ENCODE measurements around the gene CACFD1.
"Not testable (repeated sequence)": the region's sequence is repeated elsewhere in the genome, so short reads cannot be mapped to it uniquely, and the experiment has no call there.

CACFD1 gene

DNA sequence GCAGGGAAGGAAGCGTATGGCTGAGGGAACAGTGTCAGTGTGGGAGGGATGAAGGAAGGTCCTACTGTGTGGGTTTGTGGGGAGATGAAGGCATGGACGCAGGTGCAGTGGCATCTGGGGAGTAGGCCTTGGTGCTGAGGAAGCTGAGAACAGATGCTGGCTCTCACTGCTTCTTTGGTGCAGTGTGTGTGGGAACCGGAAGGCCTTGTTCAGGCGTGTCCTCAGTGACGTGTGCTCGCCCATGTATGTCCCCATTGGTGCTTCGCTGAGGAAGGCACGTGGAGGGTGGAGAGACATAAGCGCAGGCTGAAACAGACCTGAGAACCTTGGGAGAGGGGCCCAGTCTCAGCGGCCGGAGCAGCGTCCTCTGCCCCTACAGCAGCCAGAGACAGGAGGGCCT is 18.9 kb upstream of the CACFD1 start:
- no peak for DNase-seq (ENCODE audit: low read depth, low spot score)

DNA sequence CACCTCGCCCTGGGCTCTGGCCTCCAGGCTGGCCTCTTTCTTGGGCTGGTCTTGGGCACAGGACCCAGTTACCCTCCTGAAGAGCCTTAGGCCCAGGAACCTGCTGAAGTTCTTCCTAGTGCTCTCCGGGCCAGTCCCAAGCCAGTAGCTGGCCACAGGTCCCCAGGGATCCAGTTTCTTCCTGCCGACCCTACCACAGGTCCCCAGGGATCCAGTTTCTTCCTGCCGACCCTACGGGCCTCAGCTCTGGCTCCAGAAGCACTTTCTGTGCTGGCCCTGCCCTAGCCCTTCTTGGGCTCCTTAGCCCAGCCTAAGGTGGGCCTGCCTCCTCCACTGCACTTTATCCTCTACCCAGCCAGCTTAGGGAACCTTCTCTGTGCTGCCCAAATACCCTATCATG is 18.2 kb upstream of the CACFD1 start:
- DNase-seq (ENCODE audit: low read depth, low spot score): no peak

DNA sequence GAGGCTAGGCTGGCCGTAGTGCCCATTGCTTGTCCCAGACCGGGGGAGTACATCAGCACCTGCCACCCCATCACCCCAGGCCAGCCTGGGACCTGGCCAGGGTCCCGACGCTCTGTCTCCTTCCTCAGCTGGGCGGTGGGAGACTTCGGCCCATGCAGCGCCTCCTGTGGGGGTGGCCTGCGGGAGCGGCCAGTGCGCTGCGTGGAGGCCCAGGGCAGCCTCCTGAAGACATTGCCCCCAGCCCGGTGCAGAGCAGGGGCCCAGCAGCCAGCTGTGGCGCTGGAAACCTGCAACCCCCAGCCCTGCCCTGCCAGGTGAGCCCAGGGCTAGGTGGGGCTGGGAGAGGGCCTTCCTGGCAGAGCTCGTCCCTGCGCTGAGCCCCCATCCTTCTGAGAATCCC is 16.5 kb upstream of the CACFD1 start:
- DNase-seq (ENCODE audit: low read depth, low spot score): no peak

DNA sequence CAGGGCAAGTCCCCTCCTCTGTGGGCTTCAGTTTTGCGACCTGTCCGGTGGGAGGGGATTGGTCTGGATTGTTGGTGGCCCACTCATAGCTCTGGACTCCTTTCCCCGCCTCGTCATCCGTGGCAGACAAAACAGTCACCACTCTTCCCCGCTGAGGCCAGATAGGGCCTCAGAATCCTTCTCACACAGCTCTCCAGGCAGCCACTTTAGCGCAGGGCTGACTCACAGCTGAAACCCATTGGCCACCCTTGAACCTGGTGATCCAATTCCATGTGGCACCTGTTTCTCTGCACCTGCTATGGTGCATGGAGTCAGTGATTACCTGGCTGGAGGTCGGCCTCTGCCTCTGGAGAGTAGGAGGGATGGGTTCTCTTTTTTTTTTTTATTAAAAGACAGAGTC is 15.8 kb upstream of the CACFD1 start:
- no peak for DNase-seq (ENCODE audit: low read depth, low spot score)

DNA sequence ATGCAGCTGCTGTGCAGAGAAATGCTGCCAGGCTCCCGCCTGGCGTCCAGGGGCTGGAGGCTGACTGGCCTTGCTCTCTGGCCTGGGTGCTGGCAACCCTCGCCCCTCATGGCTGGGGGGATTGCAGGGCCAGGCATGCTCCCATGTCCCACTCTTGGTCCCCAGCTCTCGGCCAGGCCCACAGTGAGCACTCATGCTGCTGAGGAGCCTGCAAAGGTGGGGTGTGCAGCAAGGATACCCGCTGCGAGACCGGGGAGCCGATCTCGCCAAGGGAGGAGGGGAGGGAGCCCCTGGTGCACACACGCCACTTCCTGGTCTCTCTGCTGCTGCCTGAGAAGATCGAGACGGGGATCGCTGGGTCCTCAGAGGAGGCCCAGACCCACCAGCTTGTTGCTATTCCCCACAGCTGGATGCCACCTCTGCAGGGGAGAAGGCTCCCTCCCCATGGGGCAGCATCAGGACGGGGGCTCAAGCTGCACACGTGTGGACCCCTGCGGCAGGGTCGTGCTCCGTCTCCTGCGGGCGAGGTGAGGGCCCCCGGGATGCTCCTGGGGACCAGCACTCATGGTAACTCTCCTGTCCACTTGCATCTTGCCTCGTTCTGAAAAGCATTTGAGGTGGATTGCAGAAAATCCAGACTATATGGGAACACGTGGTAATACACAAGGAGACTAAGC is 14.3 kb upstream of the CACFD1 start:
- DNase-seq (ENCODE audit: low read depth, low spot score): no peak

DNA sequence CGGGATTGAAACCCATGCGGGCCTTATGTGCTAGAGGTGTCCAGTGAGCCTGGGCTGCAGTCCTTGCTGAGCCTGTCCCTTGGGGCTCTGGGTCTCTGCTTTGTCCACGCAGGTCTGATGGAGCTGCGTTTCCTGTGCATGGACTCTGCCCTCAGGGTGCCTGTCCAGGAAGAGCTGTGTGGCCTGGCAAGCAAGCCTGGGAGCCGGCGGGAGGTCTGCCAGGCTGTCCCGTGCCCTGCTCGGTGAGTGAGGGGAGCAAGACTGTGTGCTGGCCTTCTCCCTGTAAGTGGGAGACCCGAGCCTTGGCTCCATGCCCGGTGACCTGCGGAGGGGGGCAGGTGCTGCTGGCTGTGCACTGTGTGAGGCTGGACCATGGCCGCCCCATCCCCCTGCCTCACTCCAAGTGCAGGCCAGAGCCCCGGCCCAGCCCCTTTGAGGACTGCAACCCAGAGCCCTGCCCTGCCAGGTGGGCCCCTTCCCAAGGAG is 11.2 kb upstream of the CACFD1 start:
- no peak for DNase-seq (ENCODE audit: low read depth, low spot score)

DNA sequence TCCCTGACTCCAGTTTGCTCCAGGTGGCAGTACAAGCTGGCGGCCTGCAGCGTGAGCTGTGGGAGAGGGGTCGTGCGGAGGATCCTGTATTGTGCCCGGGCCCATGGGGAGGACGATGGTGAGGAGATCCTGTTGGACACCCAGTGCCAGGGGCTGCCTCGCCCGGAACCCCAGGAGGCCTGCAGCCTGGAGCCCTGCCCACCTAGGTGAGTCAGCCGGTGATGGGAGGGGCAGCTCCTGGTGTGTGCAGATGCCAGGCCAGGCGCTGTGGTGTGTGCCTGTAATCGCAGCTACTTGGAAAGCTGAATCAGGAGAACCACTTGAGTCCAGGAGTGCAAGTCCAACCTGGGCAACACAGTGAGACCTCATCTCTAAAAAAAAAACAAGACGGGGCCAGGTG is 10.0 kb upstream of the CACFD1 start:
- DNase-seq (ENCODE audit: low read depth, low spot score): no peak

DNA sequence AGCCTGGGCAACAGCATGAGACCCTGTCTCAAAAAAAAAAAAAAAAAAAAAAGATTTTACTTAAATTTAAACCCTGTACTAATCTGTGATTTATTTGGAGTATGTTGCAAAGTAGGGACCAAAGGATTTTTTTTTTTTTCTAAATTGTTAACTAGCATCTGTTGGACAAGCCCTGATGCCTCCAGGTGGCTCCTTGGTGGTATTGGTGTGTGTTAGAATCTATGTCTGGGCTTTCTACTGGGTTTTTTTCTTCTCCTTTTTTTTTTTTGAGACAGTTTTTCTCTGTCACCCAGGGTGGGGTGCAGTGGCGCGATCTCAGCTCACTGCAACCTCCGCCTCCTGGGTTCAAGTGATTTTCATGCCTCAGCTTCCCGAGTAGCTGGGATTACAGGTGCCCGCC is 7.9 kb upstream of the CACFD1 start:
- DNase-seq (ENCODE audit: low read depth, low spot score): not testable (repeated sequence)

DNA sequence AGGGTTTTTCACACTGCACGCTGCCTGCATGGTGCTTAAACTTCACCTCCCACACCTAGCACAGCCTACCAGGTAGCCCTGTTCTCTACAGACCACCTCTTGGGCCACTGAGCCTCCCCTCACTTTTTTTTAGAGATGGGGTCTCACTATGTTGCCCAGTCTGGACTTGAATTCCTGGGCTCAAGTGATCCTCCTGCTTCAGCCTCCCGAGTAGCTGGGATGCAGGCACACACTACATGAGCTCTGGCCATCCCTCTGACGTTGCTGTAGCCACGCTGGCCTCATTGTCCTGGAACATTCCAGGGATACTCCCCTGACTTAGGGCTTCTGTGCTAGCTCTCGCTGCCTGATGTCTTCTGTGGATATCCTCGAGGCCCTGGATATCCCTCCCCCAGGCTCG is 7.2 kb upstream of the CACFD1 start:
- no peak for DNase-seq (ENCODE audit: low read depth, low spot score)

DNA sequence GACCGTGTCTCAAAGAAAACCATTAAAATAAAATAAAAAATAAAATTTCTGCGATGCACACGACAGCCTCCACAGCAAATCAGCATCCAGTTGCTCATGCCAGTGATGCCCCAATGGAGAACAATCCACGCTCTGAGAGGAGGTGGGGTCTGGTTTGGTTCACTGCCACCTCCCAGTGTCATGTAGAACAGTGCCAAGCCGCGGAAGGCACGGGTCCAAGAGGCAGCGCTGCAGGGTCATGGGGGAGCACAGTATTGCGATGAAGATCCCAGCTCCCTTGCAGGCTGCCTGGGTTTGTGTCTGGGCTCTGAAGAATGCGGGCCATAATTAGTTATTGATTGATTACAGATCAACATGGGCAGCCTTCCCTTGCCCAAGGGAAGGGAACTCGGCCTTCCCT is 6.1 kb upstream of the CACFD1 start:
- DNase-seq (ENCODE audit: low read depth, low spot score): no peak

DNA sequence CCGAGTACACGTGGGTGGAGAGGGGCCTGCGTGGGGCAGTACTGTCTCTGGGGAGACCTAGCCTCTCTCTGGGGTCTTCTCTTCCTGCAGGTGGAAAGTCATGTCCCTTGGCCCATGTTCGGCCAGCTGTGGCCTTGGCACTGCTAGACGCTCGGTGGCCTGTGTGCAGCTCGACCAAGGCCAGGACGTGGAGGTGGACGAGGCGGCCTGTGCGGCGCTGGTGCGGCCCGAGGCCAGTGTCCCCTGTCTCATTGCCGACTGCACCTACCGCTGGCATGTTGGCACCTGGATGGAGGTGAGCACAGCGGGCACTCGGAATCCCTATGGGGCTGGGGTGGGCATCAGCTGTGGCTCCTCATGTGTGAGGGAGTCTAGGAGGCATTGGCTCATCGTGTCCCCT is 5.5 kb upstream of the CACFD1 start:
- no peak for DNase-seq (ENCODE audit: low read depth, low spot score)

DNA sequence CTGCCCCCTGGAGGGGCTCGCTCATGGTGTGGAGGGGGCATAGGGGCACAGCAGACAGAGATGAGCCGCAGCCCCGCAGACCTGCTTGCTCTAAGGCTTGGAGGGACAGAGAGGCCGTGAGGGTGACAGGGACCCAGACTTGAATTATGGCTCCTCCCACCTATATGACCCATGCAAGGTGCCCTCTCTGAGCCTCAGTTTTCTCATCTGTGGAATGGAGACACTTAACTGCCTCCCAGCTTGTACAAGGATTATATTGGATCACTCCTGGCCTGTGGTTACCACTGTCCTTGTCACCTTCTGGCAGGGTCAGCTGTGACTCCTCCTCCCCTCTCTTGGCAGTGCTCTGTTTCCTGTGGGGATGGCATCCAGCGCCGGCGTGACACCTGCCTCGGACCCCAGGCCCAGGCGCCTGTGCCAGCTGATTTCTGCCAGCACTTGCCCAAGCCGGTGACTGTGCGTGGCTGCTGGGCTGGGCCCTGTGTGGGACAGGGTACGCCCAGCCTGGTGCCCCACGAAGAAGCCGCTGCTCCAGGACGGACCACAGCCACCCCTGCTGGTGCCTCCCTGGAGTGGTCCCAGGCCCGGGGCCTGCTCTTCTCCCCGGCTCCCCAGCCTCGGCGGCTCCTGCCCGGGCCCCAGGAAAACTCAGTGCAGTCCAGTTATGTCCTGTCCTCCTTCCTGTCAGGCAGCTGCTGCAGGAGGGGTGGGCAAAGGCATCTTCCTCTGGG is 4.7 kb upstream of the CACFD1 start:
- DNase-seq (ENCODE audit: low read depth, low spot score): no peak

DNA sequence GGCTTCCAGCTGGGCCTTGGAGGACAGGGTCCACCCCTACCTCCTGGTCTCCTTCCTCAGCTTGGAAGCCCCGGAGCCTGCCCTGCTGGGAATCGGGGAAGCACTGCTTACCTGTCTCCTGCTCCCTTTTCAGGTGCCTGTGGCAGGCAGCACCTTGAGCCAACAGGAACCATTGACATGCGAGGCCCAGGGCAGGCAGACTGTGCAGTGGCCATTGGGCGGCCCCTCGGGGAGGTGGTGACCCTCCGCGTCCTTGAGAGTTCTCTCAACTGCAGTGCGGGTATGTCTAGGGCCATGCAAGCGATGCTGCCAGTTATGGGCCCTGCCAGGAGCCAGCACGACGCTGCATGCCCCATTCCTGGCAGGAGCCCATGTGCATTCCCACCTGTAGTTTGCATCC is 3.8 kb upstream of the CACFD1 start:
- DNase-seq (ENCODE audit: low read depth, low spot score): no peak

DNA sequence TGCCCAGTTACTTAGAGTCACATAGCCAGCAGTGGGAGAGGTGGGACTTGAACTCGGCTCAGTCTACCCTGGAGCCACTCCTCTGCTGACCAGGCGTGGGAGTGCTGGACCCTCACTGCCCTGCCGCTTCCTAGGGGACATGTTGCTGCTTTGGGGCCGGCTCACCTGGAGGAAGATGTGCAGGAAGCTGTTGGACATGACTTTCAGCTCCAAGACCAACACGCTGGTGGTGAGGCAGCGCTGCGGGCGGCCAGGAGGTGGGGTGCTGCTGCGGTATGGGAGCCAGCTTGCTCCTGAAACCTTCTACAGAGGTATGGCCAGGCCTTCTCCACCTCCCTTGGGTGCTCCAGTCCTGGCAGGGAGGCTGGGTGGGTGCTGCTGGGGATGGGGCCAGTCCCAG is 3.4 kb upstream of the CACFD1 start:
- DNase-seq (ENCODE audit: low read depth, low spot score): no peak

DNA sequence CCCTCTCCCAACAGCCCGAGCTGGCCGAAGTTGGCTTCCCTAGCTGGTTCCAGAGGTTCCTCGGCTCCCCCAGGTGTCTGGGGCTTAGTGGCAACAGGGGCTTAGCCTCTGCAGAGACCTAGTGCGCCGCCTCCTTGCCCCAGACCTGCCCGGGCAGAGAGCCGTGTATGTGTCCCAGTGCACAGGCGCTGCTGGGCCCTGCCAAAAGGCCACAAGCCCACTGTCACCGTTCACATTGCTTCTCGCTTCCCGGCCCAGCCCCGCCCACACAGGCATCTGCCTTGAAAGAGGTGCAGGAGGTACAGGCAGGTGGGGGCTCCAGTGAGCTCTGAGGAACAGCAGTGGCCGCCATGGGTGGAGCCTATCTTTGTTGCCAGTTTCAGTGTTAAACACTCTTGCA is 2.5 kb upstream of the CACFD1 start:
- no peak for DNase-seq (ENCODE audit: low read depth, low spot score)

DNA sequence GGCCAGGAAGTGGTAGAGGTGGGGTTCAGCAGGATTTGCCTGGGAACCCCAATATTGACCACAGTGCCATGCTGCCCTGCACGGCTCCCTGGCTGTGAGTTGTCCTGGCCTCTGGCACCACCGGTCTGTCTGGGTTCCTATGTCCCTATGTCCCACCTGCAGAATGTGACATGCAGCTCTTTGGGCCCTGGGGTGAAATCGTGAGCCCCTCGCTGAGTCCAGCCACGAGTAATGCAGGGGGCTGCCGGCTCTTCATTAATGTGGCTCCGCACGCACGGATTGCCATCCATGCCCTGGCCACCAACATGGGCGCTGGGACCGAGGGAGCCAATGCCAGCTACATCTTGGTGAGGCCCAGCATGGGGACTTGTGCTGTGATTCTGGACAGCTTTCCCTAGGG is 2.0 kb upstream of the CACFD1 start:
- no peak for DNase-seq (ENCODE audit: low read depth, low spot score)

DNA sequence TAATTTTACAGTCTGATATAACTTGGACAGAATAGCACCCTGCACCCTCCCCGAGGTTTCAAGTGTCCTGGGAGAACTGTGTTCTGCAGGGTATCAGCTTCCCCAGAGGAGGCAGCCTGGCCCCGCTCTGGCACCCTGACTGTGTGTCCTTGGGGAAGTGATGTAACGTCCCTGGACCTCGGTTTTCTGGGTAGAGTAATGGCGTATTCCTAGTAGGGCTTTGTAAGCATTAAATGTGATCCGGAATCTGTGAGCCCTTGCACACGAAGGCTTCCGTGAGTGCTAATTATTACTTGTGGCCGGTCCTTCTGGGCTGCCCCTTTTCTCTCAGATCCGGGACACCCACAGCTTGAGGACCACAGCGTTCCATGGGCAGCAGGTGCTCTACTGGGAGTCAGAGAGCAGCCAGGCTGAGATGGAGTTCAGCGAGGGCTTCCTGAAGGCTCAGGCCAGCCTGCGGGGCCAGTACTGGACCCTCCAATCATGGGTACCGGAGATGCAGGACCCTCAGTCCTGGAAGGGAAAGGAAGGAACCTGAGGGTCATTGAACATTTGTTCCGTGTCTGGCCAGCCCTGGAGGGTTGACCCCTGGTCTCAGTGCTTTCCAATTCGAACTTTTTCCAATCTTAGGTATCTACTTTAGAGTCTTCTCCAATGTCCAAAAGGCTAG is 1.0 kb upstream of the CACFD1 start:
- DNase-seq (ENCODE audit: low read depth, low spot score): no peak

DNA sequence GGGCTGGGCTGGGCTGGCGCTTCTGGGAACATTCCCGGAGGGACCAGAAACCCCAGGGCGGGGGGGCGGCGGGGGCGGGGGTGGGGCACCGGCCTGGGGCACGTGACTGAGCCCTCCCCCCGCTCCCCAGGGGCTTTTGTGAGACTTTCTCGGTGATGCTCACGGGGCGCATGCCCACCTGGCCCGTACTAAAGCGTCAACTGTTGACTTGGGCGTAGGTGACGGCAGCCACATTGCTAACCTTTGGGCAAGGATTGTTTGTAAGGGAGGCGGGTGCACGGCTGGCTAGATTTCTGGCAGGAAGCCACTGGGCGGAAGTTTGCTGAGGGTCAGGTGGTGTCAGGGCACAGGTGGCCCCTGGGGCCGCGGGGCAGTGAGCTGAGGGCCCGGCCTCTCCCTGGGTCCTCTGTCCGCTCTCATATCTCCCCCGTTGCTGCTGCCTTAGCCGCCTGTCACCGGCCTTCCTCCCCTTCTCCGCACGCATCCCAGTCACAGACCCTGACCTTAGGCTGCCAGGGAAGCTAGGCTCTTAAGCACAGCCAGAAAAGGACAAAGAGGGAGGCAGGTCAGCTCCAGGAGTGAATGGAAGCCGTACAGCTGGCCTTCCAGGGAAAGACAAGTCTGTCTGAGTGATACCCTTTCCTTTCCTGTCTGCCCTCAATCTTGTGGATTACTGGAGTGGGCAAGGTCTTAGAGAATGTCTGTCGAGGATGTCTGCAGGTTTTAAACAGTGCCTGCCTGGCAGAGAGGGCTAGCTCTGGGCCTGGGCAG is 812 bp downstream of the CACFD1 start:
- no peak for DNase-seq (ENCODE audit: low read depth, low spot score)

DNA sequence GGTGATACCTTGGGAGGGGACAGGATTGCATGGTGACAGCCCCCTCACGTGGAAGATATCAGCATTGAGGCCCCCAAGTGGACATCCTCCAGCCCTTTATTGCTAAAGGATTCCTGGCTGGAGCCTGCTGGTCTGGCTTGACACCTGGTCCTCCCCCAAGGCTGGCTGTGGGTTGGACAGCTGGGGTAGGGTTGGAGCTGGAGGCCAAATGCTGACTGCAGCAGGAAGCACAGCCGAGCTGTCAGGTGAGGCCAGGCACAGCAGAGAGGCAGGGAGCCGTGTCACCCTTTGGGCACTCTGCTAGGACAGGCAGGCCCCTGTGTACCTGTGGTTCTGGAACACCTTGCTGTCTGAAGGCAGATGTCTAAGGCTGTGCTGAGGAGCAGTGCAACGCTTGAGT is 2.2 kb downstream of the CACFD1 start:
- DNase-seq (ENCODE audit: low read depth, low spot score): no peak

DNA sequence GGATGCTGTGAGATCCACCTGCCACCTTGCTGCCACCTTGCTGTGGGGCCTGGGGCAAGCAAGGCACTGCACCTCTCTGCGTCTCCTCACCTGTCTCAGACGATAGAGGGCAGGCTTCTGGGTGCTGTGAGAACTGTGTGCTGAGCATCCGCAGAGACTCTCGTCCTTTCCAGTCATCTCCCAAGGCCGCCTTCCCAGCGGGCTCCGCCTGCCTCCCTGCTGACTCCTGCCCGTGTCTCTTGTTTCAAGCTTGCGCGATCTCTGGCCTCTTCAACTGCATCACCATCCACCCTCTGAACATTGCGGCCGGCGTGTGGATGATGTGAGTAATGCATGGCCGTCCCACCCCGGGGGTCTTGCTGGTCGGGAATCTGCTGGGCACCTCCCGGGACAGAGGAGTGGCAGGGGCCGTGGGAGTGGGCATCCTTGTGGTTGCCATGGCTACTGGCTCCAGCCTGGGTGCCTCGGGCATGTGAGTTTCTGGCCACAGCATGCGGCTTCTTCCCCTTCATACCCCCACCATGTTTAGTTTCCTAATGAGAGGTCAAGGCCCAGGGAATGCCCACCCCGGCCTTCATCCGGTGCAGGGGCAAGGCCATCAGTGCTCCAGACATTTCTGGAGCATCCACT is 3.6 kb downstream of the CACFD1 start:
- DNase-seq (ENCODE audit: low read depth, low spot score): no peak

DNA sequence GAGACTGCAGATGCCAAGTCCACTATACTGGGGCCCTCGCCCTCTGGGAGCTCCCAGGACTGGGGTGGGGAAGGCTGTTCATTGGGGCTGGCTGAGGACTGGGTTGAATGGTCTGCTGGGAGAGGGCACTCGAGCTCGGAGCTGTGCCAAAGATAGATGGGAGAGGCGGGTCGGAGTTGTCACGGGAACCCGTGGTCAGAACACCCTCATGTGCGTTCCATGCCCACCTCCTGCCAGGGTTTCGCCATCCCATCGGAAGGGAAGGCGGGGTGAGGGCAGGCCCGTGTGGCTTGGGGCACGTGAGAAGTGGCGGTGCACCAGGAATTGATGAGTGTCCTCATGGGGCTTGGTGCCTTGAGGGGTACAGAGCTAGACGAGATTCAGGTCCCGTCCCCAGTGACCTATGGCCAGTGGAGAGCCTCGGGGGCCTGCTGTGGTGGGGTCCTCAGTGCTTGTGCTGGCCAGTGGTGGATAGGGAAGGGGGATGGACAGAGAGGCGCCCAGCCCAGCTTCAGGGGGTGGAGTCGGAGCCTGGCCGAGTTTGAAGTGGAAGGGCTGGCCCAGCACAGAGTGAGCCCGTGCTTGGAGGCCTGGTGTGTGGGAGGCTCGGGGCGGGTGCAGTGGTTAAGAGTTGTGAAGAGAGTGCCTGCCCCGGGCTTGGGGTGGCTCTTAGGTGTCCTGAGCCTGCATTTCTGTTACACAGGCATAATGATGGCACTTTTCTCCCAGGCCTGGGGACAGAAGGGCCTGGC is 4.3 kb downstream of the CACFD1 start:
- no peak for DNase-seq (ENCODE audit: low read depth, low spot score)

Measured in iPS DF 19.7 (cell line).